ENCODE results near the gene PGAP3.

The PGAP3 gene

DNA sequence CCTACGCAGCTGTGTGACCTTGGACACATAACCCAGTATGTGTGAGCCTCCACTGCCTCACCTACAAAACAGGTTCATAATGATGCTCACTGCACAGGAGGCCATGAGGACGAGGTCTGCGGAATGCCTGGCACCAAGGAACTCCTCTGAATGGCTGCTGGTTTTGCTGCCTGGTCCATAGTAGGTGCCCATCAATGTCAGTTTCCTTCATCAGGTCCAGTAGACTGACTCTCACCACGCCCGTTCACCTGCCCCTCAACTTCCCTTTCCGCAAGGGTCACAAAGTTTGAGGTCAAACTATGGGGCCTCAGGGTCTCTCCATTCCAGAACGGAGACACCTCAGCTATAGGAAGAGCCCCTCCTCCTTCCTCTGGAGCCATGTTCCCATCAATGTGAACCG, 10.8 kb downstream of the PGAP3 start:
- TF ChIP-seq, protein P1, sequence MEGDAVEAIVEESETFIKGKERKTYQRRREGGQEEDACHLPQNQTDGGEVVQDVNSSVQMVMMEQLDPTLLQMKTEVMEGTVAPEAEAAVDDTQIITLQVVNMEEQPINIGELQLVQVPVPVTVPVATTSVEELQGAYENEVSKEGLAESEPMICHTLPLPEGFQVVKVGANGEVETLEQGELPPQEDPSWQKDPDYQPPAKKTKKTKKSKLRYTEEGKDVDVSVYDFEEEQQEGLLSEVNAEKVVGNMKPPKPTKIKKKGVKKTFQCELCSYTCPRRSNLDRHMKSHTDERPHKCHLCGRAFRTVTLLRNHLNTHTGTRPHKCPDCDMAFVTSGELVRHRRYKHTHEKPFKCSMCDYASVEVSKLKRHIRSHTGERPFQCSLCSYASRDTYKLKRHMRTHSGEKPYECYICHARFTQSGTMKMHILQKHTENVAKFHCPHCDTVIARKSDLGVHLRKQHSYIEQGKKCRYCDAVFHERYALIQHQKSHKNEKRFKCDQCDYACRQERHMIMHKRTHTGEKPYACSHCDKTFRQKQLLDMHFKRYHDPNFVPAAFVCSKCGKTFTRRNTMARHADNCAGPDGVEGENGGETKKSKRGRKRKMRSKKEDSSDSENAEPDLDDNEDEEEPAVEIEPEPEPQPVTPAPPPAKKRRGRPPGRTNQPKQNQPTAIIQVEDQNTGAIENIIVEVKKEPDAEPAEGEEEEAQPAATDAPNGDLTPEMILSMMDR (conservative IDR thresholded peaks at IDR 0.05; ENCODE audit: low read length), result no peak
- H3K4me3 ChIP-seq (ENCODE audit: low read length), result no peak overlapping the region
- DNase-seq (ENCODE audit: low read depth), result no peak

DNA sequence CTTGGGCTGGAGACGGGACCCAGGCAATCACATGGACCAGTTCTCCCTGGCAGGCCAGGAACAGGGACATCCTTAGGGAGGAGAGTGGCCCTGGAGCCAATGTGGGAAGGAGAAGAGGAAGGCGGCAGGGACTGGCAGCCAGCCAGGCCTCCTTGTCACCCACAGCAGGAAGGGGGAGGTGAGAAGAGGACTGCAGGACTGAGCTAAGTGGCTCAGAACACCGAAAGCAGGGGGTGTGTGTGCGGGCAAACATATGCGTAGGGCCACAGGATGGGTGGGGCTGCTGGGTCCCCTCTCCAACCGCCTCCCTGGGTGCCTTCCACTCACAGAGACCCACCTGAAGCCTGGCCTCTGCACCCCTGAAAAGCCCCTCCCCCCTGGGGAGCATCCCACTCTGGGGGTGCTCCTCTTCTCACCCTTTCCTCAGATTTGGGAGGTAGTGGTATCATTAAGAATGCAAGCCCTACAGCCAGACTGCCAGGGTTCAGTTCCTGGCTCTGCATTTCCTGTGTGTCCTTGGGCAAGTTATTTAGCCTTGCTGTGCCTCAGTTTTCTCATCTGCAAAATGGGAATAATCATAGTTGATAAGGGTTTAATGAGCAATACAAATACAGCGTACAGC, 11.5 kb downstream of the PGAP3 start:
- H3K4me3 ChIP-seq (ENCODE audit: low read length), result no peak overlapping the region
- TF ChIP-seq, protein P1 (conservative IDR thresholded peaks at IDR 0.05; ENCODE audit: low read length), result no peak
- no peak for DNase-seq (ENCODE audit: low read depth)

DNA sequence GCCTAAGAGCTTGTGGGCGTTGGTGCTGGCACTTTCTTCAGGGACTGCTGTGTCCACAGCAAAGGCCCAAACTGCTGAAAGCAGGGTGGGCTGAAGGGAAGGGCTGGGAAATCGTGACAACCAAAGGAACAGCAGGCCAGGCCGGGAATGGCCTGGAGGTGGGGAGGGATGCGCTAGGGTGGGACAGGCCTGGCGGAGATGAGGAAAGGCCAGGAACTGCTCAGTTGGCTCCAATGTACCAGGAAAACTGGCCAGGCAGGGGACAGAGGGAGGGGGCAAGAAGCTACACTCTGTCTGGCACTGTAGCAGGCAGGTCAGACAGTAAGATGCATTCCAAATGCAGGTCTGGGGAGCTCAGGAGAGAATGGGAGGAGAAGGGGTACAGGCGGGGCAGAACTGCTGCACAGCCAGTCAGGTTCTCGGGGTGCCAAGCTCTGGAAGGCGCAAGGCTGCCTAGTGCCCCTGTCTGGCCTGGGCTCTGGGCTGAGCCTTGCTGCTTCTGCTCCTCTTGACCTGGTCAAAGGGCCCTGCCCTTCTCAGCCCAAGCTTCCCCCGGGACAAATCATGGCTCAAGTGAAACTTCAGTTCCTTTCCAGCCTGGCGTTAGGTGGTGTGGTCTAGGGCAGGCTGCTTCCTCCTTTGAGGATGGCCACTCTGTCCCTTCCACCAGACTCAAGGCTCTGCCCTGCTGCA, 12.3 kb downstream of the PGAP3 start:
- DNase-seq (ENCODE audit: low read depth), result no peak
- H3K4me3 ChIP-seq (ENCODE audit: low read length), result no peak overlapping the region
- TF ChIP-seq, protein P1 (conservative IDR thresholded peaks at IDR 0.05; ENCODE audit: low read length), result no peak

DNA sequence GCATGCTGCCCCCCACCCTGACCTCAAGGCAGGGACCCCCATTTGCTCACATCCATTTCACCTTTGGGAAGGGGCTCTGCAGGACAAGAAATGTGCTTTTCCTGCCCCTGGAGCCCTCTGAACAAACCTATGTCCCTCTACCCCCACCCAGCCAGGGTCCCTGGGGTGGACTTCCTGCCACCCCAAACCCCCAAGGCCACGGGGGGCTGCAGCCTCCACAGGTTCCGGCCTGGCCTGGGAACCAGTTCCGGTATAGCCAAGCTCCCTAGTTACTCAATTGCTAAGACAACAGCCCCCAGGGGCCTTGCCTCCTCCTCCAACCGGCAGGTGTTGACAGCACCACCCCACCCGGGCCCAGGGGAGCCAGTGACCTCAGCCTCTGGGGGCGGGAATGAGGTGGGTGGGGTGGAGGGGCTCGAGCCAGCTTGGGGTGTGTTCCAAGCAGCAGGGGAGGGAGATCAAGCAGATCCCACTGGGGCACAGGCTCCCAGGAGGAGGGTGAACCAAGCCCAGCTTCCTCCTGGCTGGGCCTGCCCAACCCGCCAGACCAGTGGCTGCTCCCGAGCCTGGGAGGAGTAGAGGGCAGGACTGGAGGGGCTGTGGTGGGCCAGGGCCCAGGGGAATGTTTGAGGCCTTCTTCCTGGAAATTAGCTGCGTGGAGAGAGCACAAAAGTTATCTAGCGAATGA, 13.0 kb downstream of the PGAP3 start:
- DNase-seq (ENCODE audit: low read depth), result no peak
- H3K4me3 ChIP-seq (ENCODE audit: low read length), result no peak overlapping the region
- TF ChIP-seq, protein P1 (conservative IDR thresholded peaks at IDR 0.05; ENCODE audit: low read length), result no peak

DNA sequence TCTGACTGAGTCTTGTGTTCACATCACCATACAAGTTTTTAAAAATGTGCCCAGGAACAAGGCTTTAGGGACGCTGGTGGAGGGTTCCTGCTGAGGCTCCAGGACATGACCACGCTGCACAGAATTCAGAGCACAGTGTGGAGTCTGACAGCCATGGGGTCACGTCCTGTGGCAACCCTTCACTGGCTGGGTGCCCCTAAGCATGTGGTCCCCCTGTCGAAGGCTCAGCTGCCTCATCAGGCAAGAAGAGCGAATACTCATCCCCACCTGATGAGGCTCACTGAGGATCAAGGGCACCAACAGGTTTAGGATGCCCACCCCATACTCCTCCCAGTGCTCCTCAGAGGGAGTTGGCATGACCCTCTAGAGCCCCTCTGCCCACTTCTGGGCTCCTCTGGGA, 13.7 kb downstream of the PGAP3 start:
- TF ChIP-seq, protein P1 (conservative IDR thresholded peaks at IDR 0.05; ENCODE audit: low read length), result no peak
- H3K4me3 ChIP-seq (ENCODE audit: low read length), result no peak overlapping the region
- no peak for DNase-seq (ENCODE audit: low read depth)

DNA sequence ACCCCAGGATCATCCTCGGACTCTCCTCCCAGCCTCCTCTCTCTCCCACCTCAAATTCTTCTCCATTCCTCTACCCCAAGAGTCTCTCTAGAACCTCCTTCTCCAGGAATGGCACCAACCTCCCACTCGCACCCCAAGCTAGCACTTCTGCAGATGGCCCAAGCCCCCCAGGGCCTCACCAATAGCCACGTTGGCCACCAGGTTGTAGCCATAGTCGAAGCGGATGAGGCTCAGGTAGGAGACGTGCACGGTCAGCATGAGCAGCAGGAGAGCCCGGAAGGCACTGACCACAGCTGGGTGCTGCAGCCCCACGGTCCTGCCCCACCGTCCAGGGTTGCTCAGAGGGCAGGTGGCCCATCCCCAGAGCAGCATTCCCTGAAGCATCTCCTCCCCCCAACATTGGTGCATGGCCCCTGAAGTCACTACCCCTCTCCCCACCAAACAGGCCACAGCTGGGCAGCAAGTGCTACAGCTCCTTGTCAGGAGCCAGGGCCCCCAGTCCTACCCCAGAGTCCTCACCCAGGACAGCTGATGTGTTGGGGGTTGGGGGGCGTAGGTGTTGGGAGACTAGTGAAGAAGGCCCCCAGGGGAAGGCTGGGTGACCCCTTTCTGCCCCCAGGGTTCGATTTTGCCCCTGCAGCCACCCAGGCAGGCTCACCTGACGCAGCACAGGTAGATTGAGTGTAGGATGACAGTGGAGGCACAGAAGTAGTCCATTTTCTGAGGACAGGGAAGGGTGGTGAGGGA, 14.3 kb downstream of the PGAP3 start:
- no peak for DNase-seq (ENCODE audit: low read depth)
- no peak overlapping the region for H3K4me3 ChIP-seq (ENCODE audit: low read length)
- TF ChIP-seq, protein P1 (conservative IDR thresholded peaks at IDR 0.05; ENCODE audit: low read length), result no peak

Data from AG10803 (cell line).